Measurements from ENCODE around the gene NXNL1.
"Not testable (repeated sequence)": the region's sequence is repeated elsewhere in the genome, so short reads cannot be mapped to it uniquely, and the experiment has no call there.

The NXNL1 gene

GRCh38 chr19:17486545-17487240 is 26.0 kb upstream of the NXNL1 start:
- DNase-seq (ENCODE audit: low read depth in 3 of 3), result no peak

- no peak for DNase-seq (ENCODE audit: low read depth in 3 of 3)
Observed at GRCh38 chr19:17484520-17485185, 23.9 kb upstream of the NXNL1 start.

GRCh38 chr19:17483605-17484002 is 22.9 kb upstream of the NXNL1 start:
- DNase-seq (ENCODE audit: low read depth in 3 of 3), result no peak

- DNase-seq (ENCODE audit: low read depth in 3 of 3), result no peak
Observed at GRCh38 chr19:17482877-17483604, 22.3 kb upstream of the NXNL1 start.

- no peak for DNase-seq (ENCODE audit: low read depth in 3 of 3)
Observed at GRCh38 chr19:17481986-17482385, 21.3 kb upstream of the NXNL1 start.

- DNase-seq (ENCODE audit: low read depth in 3 of 3), result no peak
Observed at GRCh38 chr19:17479325-17479791, 18.6 kb upstream of the NXNL1 start.

GRCh38 chr19:17475541-17476115 is 14.9 kb upstream of the NXNL1 start:
- DNase-seq (ENCODE audit: low read depth in 3 of 3), result no peak

- not testable (repeated sequence) for DNase-seq (ENCODE audit: low read depth in 3 of 3)
Observed at GRCh38 chr19:17475011-17475540, 14.3 kb upstream of the NXNL1 start.

GRCh38 chr19:17473041-17473440 is 12.3 kb upstream of the NXNL1 start:
- no peak for DNase-seq (ENCODE audit: low read depth in 3 of 3)

- DNase-seq (ENCODE audit: low read depth in 3 of 3), result no peak
Observed at GRCh38 chr19:17471410-17472125, 10.8 kb upstream of the NXNL1 start.

GRCh38 chr19:17470068-17470841 is 9.5 kb upstream of the NXNL1 start, which contains the start of gene SLC27A1:
SLC27A1 (plus strand) TSS chr19:17470524; CDS start chr19:17470541, 17 bp downstream.
- peak; percentile 78 to 90 (median 86) for DNase-seq (ENCODE audit: low read depth in 3 of 3)

- DNase-seq (ENCODE audit: low read depth in 3 of 3), result peak; percentile 76 to 96 (median 86)
Observed at GRCh38 chr19:17469481-17470067, 8.8 kb upstream of the NXNL1 start.

GRCh38 chr19:17469092-17469480 is 8.4 kb upstream of the NXNL1 start:
- DNase-seq (ENCODE audit: low read depth in 3 of 3), result no peak

GRCh38 chr19:17468302-17469091 is 7.8 kb upstream of the NXNL1 start:
- no peak for DNase-seq (ENCODE audit: low read depth in 3 of 3)

GRCh38 chr19:17467471-17468301 is 7.0 kb upstream of the NXNL1 start:
- no peak for DNase-seq (ENCODE audit: low read depth in 3 of 3)

GRCh38 chr19:17466487-17466850 is 5.7 kb upstream of the NXNL1 start:
- DNase-seq (ENCODE audit: low read depth in 3 of 3), result no peak

GRCh38 chr19:17458970-17459369 is 1.8 kb downstream of the NXNL1 start:
- DNase-seq (ENCODE audit: low read depth in 3 of 3), result no peak

- no peak for DNase-seq (ENCODE audit: low read depth in 3 of 3)
Observed at GRCh38 chr19:17457616-17458015, 3.1 kb downstream of the NXNL1 start.
